GM18520 (cell line): Measurements from ENCODE around the gene PGLYRP2.
"Not testable (repeated sequence)": the region's sequence is repeated elsewhere in the genome, so short reads cannot be mapped to it uniquely, and the experiment has no call there.

Source experiments
- ATAC-seq: cut with Tn5 transposase; IDR thresholded peaks from one replicate; pipeline ENCODE4 v1.9.1; 2021; ENCODE audit not compliant: unreplicated experiment

PGLYRP2 gene

GRCh38 chr19:15479391-15480345, at the start of gene PGLYRP2:
Gene PGLYRP2, minus strand, starts transcription at chr19:15479501. Its CDS starts 130 bp downstream, at chr19:15479371.
- no peak for ATAC-seq

GRCh38 chr19:15527705-15528104, 48.4 kb upstream of the PGLYRP2 start:
- ATAC-seq, result no peak

- no peak for ATAC-seq
These were observed 47.1 kb upstream of the PGLYRP2 start for GRCh38 chr19:15526408-15526807.

- ATAC-seq, result no peak
These were observed 46.0 kb upstream of the PGLYRP2 start for GRCh38 chr19:15525291-15525690.

- no peak for ATAC-seq
These were observed 45.5 kb upstream of the PGLYRP2 start for GRCh38 chr19:15524781-15525180.

- no peak for ATAC-seq
These were observed 40.2 kb upstream of the PGLYRP2 start for GRCh38 chr19:15519433-15519976.

GRCh38 chr19:15517778-15518177, 38.5 kb upstream of the PGLYRP2 start:
- no peak for ATAC-seq

- ATAC-seq, result no peak
These were observed 37.1 kb upstream of the PGLYRP2 start for GRCh38 chr19:15516363-15516762.

- not testable (repeated sequence) for ATAC-seq
These were observed 35.9 kb upstream of the PGLYRP2 start for GRCh38 chr19:15515227-15515625.

- ATAC-seq, result no peak
These were observed 32.5 kb upstream of the PGLYRP2 start for GRCh38 chr19:15511671-15512424.

- ATAC-seq, result no peak
These were observed 28.9 kb upstream of the PGLYRP2 start, which contains the start of gene CYP4F22 for GRCh38 chr19:15508035-15508710. Gene CYP4F22, plus strand, starts transcription at chr19:15508525. Its CDS starts 16,812 bp downstream, at chr19:15525337.

GRCh38 chr19:15507068-15508034, 28.1 kb upstream of the PGLYRP2 start:
- no peak for ATAC-seq

GRCh38 chr19:15506074-15506571, 26.8 kb upstream of the PGLYRP2 start:
- no peak for ATAC-seq

GRCh38 chr19:15502264-15502663, 23.0 kb upstream of the PGLYRP2 start:
- ATAC-seq, result no peak

- ATAC-seq, result no peak
These were observed 22.3 kb upstream of the PGLYRP2 start for GRCh38 chr19:15501596-15501995.

GRCh38 chr19:15498910-15499309, 19.6 kb upstream of the PGLYRP2 start:
- no peak for ATAC-seq

- ATAC-seq, result no peak
These were observed 19.0 kb upstream of the PGLYRP2 start for GRCh38 chr19:15498156-15498858.

GRCh38 chr19:15495151-15495550, 15.8 kb upstream of the PGLYRP2 start:
- ATAC-seq, result no peak
